Stimulated activated CD8-positive, alpha-beta memory T cell treated with anti-CD3 and anti-CD28 coated beads, Interleukin-12 subunit alpha, Interleukin-12 subunit beta, amount 100 ng/mL, for 1 hour (primary cell): ENCODE data around the gene SMARCD3.

Experiments used
- DNase-seq: peaks from one replicate; pipeline ENCODE4 v3.0.0-alpha.2; 2020; ENCODE audit warnings: low read depth

SMARCD3 gene

DNA sequence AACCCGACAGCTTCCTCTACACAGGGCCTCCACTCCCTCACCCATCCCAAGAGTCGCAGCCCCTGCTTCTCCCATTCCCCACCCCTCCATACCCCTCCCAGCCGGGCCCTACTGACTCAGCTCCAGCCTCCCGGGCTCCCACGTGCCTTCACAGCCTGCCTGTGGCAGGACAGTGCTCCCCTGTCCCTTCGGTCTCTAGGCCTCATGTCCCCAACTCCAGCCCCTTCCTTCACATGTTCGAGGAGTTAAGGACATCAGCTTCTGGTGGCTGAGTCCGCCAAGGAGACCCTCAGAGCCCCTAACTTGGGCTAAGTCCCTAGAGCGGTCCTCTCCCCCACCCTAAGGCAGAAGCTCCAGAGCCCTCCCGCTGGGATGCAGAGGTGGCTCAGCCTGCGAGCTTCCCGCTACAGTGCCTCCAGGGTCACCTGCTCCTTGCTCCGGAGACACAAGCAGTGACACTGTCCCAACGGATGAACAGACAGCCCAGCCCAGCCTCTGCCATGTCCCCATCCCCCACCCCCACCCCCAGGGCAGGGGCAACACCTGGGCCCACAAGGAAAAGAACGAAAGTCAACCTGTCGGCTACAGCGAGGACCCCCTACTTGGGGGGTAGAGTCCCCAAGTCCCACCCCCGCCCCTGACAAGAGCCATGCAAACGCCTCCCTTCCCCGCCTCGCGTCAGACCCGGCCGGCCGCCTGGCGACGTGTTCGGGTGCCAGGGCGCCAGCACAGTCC lies 716 bp downstream of the SMARCD3 start:
- no peak for DNase-seq

DNA sequence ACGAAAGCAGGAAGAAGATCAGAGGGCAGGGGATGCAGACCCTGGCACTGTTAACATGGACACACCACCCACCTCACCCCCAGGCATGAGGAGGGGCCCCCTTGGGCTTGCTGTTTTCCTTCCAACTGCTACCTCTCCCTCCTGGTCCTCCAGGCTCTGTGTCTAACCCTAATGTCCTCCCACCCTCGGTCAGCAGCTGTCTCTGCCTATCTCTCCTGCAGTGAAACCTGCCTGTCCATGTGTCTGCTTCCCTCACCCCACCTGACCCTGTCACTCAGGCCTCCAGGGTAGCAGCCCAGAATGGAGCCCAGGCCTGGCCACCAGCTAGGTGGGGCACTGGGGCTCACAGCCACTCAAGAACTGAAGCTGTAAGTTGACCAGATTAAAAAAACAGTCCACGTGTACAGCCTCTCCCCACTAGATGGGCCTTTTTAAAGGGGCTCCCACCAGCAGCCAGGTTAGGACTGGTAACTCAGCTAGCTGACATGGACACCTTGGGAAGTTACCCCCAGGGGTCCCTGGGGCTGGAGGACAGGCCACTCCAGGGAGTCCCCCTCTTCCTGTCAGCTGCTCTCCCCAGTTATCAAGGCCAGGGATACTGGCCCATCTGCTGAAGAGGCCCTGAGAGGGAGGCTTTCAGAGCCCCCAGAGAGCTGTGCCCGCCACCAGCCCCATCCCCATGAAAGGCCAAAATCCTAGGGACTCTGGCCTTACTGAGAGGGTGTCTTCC lies 1.5 kb downstream of the SMARCD3 start:
- DNase-seq: no peak

DNA sequence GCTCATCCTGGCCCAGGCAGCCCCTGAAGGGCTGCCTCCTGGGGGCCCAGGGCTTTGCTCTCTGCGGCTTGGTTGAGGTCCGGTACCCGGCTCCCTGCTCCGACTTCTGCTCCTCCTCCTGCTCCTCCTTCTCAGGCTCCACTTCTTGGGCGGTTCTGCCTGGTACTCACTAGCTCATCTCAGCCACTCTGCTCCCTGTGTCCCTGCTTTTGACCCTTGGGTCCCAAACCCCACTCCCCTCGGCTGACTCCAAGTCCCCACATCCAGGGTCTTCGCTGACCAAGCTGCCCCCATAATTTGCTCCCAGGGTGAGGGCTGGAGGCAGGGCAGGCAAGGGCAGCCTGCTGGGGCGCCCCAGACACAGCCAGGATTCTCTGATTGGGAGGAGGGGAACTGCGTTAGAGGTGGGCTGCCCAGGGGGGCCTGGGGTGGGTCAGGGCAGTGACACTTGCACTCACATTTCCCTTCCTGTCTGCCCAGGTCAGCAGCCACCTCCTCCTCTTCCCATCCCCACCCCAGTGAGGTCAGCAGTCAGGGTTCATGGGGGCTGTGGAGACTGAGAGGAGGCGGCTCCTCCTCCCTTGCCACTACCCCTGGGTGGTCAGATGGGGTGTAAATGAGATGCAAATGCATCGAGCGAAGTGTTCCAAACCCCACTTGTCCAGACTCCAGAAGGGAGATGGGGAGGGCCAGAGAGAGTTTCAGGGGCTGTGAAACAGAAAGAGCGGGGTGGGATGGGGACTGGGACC lies 2.2 kb downstream of the SMARCD3 start:
- DNase-seq: no peak

DNA sequence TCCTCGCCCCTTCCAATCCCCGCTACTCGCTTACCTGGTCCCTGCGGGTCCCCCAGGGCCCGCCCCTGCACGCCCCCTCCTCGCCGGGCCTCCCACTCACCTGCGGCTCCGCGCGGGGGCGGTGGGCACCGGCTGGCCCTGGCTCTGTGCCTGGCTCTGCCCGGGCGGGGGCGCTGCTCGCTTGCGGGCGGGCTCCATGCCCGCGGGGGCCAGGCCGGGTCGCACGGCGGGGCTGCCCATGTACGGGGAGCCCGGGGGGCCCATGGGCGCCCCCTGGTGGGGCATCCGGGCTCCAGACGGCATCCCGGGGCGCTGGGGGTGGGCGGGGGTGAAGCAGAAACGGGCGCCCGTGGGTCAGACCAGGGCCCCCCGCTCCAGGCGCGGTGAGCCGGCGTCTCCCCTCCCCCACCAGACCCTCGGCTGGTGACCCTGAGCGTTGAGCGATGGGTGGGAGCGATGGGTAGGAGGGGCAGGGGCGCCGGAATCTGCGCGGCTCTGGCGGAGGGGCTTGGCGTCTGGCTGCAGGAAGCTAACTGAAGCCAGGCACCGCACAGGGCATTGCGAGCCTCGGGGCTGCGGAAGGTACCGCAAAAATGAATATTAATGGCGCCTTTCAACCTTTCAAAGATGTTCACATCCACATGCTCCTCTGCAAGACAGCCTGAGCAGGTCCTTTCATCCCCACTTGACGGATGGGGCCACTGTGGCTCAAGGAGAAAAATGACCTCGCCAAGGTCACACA lies 3.0 kb downstream of the SMARCD3 start:
- no peak for DNase-seq

DNA sequence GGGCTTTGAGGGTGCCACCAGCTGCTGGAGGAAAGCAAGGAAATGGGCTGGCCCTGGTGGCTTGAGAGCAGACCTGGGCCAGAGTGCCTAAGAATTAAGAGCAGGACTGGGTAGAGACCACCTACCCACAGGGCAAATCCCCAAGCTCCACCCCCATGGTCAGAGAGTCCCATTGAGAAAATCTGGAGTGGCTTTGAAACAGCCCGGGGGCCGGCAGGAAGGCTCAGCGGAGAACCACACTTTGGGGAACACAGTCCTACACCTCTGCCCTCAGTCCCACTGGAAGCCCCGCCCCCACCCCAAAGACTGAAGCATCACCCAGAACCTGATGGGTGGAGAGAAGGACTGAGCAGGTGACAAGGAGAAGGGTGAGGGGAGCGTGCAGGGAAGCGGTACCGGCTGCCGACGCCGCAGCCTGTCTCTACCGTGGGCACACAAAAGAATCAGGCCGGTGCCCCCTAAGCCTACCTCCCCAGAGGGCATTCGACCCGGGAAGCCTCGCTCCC lies 3.6 kb downstream of the SMARCD3 start:
- no peak for DNase-seq

DNA sequence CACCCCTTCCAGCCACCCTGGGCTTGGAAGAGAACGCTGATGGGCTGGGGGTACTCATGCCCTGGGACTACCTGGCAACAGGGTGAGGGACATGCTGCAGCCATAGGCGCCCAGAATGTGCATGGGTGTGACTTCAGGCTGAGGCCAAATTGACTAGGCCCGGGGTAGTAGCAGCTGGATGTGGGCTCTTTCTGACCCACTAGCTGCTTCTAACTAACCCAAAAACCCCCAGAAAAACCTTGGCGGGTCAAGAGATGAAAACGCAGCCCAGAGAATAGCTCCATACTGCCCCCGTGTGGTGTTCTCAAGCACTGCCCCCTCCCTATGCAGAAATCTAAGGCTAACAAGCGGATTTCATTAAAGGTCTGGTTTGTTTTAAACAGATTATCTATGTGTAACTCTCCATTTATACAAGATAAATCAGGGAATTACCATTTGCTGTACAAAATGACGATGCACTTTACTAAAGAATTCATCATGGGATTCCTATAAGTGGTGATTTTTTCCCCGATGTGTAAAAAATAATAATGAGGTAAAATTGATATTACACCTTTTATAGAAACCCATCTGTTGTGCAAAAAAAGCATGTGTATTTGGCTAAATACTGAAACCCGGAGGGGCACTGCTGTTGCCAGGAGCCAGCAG lies 4.2 kb downstream of the SMARCD3 start:
- DNase-seq: no peak

DNA sequence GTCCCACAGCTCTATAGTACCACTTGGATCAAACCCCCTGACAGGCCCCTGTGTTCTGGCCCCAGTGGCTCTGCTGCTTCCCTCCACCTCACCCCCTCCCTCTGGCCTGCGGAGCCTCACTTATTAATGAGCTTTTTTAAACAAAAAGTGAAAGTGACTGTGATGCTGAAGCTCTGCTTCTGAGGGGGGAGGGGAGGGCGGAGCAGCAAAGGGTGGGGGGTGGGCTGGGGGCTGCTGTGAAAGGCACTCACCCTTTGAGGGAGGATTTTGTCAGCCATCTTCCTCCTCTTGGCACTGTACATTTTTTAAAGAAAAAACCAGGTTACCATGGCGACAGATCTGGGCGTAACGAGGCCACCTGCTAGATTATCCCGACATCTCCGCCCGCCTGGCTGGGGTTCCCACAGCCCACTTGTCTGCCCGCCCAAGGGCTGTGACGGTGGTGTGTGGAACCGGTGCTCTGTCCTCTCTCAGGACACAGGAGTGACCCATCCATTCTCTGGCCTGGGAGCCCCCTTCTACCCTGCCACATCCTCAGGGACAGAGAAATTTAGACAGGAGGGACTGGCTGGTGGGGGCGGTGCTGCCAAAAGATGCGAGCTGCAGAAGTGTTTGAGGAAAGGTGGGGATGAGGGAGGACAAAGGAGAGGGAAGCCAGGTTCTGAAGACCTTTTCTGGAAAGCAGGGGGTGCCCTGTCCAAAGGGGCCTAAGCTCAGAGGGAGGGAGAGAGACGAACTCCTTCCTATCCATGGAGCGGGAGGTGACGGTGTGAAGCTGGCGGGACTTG lies 4.9 kb downstream of the SMARCD3 start:
- DNase-seq: no peak

DNA sequence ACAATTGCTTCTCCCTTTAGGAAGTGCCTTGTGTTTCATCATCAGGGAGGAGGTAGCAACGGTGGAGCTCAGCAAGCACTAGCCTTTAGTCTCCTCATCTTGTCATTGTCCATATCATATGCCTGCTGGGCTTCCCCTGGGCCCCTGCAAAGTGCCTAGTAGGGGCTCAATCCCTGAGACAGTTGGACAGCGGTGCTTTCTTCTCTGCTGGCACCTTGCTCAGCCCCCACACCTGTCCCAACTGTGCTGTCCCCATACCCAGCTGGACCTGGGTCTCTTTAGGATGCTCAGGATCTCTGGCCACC lies 5.5 kb downstream of the SMARCD3 start:
- DNase-seq: no peak

DNA sequence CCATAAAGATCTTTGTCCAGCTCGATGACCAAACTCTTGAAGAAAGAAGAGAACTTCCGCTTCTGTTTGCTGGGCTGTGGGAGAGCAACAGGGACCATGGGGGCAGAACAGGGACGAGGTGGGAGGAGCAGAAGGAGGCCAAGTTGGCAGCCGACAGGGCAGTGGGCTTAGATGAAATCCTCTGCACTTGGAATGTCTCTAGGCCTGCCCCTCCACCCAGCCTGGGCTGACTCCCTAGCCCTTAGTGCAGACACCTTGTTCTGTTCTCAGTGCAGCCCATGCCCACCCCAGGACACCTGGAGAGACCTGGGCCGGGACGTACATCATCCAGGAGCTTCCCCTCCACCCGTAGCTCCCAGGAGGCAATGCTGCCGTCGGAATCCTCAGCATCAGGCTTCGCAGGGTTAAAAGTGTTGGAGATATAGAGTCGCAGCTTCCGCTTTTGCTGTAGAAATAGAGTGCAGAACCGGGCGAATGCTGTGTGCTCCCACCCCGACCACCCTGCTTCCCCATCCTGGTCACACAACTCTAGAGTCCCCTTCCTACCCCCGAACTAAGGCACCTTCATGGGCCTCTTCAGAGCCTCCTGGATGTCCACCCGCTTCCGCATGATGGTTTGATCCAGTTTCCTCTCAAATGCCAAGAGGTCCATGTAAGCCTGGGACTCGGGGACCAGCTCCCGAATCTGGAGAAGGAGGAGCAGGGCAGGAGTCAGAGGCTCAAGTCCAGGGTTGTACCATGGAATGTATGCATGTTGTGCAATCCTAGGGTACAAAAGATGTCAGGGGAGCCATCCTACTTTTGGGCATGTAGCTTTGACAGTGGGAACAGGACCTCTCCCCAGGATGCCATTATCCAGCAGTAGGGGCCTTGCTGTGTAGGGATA lies 6.1 kb downstream of the SMARCD3 start:
- no peak for DNase-seq

DNA sequence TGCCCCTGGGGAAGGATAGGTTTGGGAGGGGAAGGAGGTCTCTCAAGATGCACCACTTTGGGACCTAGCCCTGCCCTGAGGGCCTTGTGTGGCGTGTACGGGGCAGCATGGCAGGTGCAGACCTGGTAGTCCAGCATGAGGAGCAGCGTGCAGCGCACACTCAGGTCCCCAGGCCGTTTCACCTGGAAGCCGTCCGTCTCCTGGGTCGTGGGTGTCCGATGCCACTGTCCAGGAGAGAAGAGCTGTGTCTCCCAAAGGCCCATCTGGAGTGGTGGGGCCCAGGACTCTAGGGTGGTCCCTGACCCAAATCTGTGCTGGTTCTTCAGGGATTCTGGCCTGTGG lies 6.8 kb downstream of the SMARCD3 start:
- DNase-seq: no peak

DNA sequence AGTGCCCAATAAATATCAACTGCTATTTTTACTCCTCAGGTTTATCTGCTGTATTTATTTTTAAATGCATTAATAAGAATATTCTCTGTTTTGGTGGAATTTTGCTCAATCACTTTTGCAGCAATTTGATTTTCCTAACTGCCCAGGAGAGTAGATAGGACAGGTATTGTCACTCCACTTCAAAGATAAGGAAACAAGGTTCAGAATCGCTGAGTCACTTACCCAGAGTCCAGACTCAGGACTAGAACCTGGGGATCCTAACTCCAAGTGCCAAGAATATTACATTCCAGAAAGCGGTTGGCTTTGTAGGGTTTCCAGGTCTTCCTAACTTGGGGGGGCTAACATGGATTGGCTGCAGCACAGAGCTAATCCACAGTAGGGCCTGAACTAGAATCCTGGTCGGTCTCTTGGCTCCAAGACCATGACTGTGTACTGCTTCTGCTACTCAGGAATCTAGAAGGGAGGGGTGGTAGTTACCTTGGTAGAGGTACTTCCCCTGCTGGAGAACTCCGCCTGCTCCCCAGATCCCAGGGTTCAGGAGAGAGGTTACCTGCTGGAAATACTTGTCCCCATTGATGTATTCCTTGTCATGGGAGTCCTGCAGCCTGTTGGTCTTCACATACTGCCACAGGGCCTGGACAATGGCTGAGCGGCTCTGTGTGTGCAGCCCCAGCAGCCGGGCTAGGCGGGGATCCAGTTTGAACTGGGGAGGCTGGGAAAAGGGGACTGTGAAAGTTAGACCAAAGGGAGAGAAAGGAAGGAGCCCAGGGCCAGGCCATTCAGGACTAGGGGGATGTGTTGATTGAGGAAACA lies 7.3 kb downstream of the SMARCD3 start:
- DNase-seq: no peak

DNA sequence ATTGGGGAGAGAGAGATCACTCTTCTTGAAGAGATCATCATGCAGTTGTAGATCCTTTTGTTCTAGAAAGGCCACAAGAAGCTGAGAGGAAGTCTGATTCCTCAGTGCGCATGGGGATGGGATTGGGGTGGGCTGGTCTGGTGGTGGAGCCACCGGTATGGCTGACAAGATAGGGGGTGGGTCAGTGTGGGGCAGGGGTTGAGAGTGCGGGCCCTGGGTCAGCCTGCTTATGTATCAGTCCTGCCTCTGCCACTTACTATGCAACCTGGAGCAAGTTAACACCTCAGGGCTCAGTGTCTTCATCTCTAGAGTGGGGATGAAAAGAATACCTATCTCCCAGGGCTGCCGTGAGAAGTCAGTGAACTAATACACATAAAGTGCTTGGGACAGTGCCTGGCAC lies 8.0 kb downstream of the SMARCD3 start:
- no peak for DNase-seq

DNA sequence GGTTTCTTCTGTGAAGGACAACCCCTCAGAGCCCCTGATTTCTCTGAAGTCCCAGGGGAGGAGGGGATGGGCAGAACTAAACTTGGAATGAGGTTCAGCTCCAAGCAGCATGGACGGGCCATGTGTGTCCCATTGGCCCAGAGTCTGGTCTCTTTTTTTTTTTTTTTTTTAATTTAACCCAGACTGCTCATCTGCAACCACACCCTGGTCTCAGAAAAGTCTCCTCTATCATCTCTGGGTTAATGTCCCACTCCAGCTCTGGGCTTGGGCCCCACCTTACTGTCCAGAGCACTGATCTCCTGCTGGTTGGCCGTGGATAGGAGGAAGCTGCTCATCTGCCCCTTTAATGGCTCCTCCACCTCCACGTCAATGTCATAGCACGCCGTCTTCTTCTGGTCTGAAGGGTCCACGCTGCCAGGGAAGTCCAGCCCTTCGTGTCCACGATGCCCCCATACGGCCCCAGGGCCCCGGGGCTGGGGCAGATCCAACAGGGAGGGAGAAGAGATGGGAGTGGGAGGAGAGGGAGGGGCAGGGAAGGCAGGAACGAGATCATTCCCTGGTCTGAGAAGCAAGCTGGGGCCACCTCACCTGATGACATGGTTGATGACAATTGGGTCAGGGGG lies 8.5 kb downstream of the SMARCD3 start:
- DNase-seq: no peak

DNA sequence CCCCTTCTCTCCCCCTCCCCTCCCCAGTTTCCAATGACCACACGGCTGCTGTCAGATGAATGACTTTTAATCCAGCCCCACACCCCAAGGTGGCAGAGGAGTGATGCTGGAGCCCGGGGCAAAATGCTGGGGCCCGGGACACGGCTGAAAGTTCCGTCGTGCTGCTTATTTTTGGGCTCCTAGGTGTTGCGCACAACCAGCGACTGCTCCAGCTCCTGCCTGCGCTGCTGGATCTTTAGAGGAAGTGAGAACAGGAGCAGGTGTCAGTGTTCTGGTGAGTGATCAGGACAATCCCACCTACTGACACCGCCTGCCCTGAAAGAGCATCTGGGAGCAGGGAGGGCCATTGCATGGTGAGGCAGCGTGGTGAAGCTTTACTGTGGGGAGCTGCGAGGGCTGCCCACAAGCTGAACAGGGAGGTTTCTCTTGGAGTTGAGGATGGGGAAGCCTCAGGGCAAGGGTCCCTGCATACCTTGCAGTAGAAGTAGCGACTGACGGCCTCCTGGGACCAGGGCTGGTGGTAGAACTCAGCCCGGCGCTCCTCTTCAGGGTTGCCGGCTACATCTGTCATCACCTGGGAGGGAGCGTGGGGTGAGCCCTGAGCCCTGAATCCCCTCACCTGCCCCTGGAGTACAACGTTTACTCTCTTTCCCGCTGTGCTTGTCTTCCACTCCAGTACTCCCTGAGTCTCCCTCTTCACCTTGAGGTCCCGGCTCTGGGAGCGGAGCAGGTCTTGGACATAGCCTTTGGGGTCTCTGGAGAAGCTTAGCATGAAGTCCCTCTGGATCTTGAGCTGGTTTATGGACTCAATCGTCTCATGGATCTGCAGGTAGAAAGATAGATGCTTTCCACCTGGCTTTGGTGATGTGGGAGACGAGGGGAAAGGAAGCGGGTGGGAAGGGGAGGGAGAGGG lies 9.3 kb downstream of the SMARCD3 start:
- no peak for DNase-seq

DNA sequence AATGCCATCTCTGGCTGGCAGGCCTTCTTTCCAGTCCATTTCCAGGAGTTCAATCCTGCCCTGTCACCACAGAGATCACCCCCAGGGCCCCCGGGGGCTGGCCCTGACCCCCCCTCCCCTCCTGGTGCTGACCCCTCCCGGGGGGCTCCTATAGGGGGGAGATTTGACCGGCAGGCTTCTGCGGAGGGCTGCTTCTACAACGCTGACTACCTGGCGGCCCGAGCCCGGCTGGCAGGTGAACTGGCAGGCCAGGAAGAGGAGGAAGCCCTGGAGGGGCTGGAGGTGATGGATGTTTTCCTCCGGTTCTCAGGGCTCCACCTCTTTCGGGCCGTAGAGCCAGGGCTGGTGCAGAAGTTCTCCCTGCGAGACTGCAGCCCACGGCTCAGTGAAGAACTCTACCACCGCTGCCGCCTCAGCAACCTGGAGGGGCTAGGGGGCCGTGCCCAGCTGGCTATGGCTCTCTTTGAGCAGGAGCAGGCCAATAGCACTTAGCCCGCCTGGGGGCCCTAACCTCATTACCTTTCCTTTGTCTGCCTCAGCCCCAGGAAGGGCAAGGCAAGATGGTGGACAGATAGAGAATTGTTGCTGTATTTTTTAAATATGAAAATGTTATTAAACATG lies 10.2 kb downstream of the SMARCD3 start:
- DNase-seq: no peak

DNA sequence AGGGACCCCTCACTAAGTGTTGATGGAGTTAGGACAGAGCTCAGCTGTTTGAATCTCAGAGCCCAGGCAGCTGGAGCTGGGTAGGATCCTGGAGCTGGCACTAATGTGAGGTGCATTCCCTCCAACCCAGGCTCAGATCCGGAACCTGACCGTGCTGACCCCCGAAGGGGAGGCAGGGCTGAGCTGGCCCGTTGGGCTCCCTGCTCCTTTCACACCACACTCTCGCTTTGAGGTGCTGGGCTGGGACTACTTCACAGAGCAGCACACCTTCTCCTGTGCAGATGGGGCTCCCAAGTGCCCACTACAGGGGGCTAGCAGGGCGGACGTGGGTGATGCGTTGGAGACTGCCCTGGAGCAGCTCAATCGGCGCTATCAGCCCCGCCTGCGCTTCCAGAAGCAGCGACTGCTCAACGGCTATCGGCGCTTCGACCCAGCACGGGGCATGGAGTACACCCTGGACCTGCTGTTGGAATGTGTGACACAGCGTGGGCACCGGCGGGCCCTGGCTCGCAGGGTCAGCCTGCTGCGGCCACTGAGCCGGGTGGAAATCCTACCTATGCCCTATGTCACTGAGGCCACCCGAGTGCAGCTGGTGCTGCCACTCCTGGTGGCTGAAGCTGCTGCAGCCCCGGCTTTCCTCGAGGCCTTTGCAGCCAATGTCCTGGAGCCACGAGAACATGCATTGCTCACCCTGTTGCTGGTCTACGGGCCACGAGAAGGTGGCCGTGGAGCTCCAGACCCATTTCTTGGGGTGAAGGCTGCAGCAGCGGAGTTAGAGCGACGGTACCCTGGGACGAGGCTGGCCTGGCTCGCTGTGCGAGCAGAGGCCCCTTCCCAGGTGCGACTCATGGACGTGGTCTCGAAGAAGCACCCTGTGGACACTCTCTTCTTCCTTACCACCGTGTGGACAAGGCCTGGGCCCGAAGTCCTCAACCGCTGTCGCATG lies 11.0 kb downstream of the SMARCD3 start:
- DNase-seq: no peak
